ENCODE results near the gene FOSL1.
"Not testable (repeated sequence)": the region's sequence is repeated elsewhere in the genome, so short reads cannot be mapped to it uniquely, and the experiment has no call there.

FOSL1 gene

DNA sequence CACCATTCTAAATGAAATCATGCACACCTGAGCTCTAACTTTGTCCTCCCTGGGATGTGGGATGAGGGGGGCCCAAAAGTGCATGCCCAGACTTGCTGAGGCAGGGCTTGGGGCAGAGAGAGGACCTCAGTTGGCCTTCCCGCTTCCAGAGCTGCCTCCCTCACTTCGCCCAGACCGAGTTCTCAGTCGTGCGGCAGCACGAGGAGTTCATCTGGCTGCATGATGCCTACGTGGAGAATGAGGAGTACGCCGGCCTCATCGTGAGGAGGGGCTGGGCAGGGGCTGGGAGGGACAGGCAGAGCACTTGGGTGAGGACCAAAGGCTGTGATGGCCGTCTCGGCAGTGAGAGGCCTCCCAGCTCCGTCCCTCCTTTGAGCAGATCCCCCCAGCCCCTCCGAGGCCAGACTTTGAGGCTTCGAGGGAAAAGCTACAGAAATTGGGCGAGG is 50.4 kb downstream of the FOSL1 start:
- DNase-seq, result no peak

- no peak for DNase-seq
These were observed 50.8 kb downstream of the FOSL1 start for GRCh38 chr11:65849366-65849765.

GRCh38 chr11:65848693-65849092 is 51.5 kb downstream of the FOSL1 start:
- DNase-seq, result not testable (repeated sequence)

DNA sequence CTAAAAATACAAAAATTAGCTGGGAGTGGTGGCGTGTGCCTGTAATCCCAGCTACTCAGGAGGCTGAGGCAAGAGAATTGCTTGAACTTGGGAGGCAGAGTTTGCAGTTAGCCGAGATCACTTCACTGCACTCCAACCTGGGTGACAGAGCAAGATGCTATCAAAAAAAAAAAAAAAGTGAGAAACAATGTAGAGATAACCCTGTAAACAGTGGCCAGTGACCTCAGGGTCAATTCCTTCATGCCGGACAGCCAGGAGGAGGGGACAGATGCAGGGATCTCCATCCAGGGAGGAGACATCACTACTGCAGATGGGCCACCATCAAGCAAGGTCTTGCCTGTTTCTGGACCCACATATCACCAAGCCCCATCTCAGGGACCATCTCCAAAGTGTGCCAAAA is 52.4 kb downstream of the FOSL1 start:
- no peak for DNase-seq

DNA sequence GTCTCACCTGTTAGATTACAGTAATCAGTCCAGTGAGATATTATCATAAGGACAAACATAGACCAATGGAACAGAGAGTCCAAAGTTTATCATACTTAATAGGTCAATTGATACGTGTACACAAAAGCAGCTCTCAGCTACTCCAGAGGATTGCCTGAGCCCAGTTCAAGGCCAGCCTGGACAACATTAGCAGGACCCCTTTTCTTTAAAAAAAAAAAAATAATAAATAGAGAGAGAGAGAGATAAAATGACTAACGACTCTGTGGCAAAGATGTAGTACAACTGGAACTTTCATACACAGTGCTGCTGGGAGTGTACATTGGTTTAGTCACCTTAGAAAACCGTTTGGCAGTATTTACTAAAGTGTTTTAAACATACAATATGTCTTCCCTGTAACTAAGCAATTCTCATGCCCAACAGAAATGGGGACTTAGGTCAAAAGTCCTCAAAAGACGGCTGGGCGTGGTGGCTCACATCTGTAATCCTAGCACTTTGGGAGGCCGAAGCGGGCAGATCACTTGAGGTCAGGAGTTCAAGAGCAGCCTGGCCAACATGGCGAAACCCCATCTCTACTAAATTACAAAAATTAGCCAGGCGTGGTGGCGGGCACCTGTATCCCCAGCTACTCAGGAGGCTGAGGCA is 55.8 kb downstream of the FOSL1 start:
- no peak for DNase-seq

DNA sequence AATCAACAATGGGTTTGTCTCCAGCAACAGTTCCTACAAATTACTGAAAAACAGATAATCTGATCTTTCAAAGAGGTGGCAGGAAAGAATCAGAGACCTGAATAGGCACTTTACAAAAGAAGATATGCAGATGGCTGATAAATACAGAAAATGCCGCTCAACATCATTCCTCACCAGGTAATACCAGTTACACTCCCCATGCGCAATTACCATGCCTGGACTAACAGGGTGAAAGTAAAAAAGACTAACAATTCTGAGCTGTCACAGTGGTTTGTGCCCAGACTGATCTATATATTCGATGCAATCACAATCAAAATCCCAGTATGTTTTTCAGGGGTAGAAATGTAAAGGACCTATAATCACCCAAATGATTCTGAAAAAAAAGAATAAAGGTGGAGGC is 56.4 kb downstream of the FOSL1 start:
- DNase-seq, result no peak

- DNase-seq, result no peak
These were observed 58.0 kb downstream of the FOSL1 start for GRCh38 chr11:65842144-65842543.
